ENCODE data around the gene CDH23.
"Not testable (repeated sequence)": the region's sequence is repeated elsewhere in the genome, so short reads cannot be mapped to it uniquely, and the experiment has no call there.

Gene CDH23

DNA sequence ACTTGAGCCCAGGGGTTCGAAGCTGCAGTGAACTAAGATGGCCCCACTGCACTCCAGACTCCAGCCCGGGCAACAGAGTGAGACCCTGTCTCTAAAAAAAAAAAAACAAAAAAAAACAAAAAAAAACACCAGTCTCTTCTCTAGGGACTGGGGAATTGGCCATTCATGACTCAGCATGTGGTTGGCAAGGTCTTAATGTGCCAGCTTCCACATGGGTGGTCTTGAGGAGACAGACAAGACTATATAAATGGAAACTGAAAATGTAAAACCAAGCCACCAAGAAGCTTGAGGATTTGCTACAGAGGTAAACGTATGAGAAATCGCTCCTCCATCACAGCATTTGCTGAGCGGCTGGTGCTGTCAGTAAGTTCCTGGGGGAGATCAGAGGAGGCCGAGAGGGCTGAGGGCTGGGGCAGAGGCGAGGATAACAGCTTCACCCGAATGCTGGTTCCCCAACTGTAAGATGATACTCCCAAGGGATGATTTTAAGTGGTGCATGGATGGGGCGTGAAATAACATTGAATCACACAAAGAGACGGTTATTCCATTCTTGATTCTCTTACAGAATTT lies 194.1 kb downstream of the CDH23 start:
- no peak for DNase-seq

DNA sequence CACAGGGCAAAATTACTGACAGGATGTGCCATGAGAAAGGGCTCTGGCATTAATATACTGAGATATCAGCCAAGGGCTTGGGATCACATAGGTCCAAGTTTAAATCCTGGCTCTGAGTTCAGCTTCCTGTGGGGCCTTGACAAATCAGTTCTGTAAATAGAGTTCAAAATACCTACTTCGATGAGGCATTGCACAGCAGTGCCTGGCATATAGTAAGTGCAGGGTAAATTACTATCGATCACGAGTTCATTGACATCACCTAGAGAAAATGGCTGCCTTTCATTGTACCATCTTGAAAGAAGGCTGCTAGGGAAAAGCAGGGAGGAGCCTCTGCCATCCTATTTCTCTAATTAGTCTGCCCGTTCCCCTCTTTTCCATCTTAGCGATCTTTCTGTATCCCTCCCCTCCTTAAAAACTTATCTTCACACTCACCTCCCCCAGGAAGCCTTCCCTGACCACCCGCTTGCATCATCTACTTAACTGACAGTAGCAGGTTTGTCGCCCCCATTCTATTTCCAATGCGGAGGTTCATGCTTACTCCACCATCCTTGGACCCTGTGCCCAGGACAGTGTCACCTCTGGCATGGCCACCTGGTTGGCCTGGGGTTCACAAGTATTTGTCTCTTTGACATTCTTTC lies 198.3 kb downstream of the CDH23 start:
- DNase-seq = no peak

DNA sequence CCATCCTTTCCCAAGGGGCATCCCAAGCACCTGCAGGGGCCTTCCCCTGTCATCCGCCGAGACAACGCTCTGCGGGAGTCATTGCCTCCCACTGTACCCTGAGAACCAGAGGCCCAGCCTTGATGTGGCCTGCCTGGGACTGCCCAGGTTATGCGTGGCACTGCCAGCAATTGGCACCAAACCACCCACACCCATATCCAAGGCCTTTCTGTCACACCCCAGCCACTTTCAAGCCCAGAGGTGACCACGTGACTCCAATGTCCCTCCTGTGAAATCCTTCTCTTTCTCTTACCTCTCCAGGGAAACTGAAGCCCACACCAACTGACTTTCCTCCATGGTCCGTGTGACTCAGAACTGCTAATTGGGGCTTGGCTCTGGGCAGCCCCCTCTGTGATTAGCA lies 198.9 kb downstream of the CDH23 start:
- DNase-seq = no peak

DNA sequence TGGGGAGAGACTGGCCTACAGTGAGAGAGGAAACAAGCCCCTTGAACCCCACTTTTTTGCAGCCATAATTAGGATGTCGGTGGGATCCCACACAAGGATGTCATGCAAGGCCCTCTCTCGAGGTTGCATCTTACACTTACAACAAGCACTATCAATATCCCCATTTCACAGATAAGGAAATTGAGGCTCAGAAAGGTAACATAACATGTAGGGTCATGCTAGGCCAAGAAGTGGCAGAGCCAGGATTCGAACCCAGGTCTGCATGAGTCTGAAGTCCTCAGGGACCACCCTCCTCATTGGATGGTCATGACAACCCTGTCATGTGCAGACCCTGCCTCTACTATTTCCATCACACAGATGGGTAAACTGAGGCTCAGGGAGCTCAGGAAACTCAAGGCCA lies 199.4 kb downstream of the CDH23 start:
- DNase-seq = no peak

DNA sequence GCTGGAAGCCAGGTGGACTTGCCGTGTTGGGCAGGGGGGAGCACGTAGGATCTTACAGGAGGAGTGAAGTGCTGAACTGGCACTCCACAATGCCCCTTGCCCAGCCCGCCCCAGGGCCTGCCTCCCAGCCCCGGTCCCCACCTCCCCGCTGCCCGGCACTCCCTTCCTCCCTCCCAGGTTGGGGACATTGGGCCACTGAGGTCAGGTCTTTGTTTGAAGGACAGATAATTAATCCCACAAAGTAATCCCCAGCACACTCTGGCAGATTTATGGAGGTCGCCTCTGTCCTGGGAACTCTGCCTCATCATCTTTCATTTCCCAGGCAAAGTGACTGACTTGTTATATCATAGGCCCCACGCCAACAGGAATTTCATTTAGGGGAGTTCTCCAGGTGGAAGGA lies 200.0 kb downstream of the CDH23 start:
- no peak for DNase-seq

DNA sequence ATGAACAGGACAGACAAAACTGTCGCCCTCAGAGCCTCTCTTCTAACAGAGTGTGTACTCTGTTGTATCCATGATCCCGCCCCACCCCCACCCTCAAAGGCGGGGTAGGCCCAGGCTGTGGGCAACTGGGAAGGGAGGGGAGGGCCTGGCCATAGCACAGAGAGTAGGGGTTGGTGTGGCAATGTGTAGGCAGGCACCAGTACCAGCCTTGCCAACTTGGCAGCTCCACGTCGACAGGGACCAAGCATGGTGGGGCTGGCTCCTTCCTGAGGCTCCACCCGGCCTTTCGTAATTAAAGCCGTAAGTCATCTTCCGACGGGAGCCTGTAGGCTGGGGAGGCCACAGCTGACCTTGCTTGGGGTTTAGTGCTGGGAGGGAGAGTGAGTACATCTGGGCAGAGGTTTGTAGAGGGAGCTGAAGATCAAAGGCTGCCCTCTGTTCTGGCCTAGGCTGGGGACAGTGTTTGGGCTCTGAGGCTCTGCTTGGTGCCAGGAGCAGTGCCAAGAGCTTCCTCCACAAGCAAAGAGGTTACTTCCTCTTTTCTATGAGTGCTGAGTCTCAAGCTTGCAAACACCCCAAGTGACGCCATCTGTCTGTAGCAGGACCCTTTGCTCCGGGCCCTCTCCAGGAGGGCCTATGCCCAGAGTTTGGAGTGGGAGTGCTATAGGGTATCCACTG lies 201.2 kb downstream of the CDH23 start:
- DNase-seq = no peak

DNA sequence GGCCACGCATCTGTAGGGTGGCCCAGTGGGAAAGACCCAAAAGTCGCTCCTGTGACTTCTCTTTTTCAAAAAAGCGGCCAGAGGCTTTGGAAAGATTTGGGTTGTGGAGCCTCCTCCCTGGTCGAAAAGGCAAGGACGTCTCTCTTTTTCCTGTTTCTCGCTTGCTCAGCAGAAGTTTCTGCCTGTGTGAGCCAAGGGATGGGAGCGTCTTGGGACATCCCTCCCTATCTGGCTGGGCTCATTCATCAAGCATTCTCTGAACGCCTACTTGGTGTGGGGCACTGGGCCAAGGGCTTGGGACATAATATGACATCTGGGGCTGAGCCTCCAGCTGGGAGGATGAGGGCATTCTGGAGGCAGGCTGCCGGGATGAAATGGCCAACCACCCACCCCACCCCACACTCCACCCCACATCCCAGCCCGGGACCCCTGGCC lies 201.9 kb downstream of the CDH23 start:
- peak; percentile 35 for DNase-seq

DNA sequence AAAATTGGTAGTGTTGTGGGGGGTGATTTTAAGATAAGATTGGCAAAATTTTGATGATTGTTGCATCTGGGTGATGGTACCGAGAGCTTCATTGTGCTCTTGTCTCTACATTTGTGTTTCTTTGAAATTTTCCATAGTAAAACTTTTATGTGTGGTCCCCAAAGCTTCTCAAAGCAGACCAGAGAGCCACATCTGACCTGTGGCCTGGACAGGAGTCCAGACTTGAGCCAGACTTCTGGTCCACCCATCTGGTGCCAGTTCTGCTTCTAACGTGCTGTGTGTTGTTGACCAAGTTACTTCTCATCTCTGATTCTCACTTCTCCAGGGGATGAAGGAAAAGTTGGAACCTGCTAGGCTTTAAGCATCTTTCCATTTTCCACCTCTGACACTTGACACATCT lies 202.8 kb downstream of the CDH23 start:
- no peak for DNase-seq

DNA sequence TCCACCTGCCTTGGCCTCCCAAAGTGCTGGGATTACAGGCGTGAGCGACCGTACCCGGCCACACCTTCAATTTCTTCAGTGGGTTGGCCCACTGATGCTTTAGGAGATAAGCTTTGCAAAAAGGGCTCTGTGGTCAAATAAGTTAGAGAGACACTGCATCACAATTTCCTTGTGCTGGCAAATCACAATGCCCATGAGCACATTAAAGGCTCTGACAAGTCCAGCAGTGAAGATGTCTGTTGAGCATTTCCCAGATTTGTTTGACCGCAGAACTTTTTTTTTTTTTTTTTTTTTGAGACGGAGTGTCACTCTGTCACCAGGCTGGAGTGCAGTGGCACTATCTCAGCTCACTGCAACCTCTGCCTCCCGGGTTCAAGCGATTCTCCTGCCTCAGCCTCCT lies 203.5 kb downstream of the CDH23 start:
- DNase-seq = not testable (repeated sequence)

DNA sequence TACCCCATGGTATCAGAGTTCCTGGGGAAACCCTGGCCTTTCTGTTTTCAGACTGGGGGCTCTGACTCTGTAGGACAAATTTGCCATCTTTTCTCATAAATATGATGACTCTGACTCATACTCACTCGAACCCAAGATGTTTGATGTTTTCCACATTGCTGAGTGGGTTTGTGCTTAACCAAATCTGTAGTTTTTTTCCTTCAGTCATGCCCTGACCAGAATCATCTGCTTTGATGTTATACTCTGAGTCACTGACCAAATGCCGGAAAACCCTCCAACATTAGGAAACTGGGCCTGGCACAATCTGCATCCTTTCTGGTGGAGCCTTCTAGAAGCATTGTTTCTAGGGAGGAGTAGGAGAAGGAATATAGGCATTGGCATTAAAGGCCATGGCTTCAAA lies 204.1 kb downstream of the CDH23 start:
- DNase-seq = peak; percentile 81

DNA sequence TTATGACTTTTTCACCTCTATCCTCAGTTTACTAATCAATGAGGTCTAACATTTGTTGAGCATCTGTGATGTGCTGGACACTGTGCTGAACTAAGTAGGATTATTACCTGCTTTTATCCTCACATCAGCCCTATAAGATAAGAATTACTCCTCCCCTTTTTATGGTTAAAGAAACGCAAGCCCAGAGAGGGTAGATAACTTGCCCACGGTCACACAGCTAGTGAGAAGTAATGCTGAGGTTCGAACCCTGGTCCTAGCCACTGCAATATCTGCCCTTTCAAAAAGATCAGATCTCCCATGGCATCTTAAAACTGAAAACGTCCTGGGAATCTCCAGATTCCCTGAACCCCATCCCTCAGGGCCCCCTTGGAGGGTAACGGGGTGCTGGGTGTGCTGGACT lies 204.6 kb downstream of the CDH23 start:
- DNase-seq = no peak

DNA sequence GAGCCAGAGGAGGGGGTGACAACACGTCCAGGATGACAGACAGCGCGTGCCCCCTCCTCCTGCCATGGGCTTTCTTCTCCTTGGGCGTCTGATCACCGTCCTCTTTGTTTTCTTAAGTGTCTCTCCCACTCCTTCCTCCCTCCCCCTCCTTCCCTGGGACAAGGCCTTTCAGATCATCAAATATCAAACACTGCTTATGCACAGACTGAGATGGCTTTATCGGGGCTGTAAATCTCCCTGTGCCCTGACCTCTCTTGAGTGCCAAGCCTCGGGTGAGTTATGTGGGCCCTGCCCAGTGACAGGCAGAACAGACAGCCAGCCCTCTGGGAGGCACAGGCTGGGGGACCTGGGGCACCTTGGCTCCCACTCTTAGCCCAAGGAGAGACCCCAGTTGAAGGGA lies 206.4 kb downstream of the CDH23 start:
- no peak for DNase-seq

DNA sequence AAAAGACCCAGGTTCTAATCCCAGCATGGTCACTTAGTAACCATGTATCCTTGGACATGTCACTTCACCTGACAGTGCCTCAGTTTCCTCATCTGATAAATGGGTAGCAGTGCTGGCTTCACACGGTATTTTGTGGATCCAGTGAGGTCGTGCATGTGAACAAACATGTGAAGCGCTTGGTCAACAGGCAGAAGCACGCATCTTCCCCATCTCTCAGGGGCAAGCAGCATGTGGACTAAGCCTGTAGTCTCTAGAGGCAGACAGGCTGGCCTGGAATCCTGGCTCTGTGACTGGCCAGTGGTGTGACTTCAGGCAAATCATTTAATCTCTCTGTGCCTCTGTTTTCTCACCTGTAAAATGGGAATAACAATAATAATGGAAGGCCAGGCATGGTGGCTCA lies 207.0 kb downstream of the CDH23 start:
- no peak for DNase-seq

DNA sequence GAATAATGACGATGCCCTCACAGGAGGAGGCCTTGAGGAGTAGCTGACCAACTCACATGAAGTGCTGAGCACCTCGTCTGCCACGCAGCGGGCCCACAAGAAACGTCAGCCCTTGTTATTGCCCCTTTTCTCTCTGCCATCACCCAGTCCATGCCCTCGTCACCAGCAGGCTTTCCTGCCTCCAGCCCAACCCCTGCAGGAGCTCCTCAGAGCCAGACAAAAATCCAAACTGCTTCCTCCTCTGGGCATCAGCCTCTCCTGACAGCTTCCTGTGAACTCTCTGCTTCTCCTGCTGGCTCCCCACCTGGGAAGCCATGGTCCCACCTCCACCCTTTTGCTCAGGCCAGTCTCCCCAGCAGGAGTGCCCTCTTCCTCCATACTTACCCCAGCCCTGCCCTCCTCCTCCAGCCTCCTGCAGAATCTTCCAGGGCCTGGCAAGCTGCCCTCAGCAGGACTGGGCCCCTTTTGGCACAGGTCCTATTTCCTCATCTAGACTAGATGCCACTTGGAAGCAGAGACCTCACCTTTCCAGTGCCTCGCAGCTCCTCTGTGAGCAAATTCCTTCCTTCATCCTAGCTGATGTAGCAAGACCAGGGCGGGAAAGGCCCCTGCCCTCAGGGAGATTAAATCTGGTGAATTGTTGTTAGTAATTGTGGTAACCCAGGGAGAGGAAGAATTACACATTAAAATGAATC lies 207.8 kb downstream of the CDH23 start:
- no peak for DNase-seq

DNA sequence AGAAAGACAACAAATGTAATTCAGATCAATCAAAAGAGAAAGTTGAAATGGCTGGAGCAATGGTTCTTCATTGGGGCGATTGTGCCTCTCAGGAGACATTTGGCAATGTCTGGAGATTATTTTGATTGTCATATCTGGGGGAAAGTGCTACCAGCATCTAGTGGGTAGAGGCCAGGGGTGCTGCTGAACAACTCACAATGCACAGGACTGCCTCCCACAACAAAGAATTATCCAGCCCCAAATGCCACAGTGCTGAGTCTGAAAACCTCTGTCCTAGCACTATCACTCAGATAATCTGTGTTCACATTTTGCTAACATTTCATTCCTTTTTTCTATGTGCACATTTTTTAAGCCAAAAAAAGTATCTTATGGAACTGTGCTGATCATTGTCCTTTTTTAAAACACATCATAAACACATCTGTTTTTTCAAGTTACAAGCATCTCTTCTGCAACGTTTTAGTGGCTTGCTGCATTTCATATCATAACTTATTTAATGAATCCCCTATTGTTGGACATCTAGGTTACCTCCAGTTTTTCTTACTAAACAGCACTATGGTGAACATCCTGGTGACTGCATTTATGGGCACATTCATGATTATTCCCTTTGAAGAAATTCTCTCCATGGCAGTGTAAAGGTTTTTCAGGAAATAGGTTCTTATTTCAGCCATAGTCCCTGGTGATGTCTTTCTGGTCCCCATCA lies 208.7 kb downstream of the CDH23 start:
- no peak for DNase-seq

DNA sequence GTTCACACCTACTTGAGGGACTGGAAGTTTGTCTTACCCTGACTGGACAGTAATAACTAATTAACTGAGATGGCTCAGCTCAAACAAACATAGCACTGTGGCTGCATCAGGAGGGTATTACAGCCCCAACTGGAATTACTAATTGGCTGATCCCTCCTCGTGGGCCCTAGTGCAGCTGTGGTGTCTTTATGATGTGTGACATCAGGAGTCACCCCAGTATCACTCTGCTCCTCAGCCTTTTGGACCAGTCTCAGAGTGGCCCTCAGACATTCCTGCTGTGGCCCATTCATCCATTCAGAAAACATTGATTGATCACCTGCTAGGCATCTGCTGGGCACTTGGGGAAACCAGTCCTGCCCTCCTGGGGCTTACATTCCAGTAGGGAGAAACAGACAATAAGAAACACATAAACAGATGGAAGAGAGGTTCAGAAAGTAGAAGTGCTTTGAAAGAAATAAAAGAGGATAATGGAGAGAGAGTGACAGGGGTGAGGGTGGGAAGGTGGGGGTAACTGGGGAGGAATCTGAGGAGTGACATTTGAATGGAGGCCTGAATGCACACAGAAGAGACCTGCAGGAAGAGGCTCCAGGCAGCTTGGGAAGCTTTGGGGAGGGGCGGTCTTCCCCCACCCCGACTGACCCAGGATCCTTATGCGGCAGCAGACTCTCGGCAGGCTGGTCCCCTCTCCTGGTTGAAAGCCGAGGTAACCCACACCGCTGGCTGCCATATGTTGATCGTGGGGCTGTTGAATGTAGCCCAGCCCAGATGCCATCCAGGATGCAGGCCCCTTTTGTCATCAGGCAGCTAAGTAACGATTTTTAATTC lies 209.7 kb downstream of the CDH23 start:
- DNase-seq = no peak

DNA sequence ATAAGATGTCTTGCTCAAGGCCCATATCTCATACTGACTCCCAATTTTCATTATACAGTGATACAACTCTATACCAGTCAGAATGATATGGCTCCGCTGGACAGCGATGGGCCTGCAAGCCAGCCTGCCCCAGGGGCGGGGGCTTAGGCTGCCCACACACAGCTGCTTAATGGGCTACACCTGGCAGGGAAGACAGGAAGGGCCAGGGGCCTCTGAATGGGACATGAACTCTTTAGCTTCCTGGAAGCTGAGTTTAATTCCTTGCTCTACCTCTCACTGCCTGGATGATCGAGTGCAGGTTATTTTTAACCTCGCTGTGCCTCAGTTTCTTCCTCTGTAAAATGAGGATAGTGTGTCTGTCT lies 210.3 kb downstream of the CDH23 start:
- DNase-seq = no peak

DNA sequence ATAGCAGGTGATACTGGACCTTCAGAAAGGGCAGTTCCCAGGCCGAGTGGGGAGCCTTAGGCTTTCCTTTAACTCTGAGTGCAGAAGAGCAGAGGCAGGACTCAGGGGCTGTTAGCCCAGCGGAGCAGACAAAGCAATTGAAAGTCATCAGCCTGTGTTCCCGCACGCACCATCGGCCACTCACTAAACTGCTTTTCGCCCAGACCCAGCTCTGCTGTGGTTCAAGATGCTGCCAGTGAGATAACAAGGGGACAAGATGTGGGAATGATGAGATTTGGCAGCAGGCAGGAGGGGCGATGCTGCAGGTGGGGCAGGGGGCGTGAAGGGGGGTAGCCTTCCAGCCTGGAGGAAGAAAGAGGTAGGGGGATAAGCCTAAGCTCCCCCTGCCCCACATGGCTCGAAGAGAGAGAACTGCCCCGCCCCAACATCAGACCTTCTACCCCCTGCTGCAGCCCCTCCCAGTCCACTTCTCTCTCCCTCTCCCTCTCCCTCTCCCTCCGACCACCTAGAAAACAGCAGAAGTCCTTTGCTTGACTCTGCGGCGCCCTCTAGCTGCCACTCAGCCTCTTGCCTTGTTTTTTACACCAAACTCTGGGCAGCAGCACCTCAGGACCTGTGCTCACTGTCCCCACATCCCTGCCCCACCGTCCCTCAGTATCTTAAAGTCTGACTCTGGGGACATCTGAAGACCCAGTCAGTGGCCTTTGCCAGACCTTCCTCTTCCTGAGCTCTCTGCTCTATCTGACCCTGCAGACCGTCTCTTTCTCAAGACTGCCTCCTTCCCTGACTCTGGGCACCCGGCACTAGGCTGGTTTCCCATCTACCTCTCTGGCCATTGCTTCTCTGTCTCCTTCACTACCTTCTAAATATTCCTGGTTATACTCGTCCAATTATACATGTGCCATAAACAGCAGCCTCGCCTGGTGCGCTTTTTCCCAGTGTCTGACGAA lies 212.4 kb downstream of the CDH23 start:
- DNase-seq = peak; percentile 56

DNA sequence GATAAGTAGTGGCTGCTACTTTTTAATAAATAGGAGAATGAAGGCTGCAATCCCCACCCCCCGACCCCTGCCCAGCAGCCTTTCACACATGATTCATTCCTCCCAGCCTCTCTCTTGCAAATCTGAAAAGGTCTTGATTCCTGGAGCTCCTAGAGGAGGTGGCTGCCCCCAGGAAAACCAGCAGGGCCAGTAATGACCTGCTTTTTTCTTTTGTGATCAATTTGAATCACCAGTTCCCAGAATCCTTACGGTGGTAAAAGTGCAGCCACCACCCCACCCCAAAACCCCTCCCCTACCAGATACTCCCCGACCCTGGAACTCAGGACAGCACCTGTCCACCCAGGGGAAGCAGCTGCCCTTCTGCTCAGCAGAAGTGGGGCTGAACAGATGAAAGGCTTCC lies 213.9 kb downstream of the CDH23 start:
- DNase-seq = no peak

DNA sequence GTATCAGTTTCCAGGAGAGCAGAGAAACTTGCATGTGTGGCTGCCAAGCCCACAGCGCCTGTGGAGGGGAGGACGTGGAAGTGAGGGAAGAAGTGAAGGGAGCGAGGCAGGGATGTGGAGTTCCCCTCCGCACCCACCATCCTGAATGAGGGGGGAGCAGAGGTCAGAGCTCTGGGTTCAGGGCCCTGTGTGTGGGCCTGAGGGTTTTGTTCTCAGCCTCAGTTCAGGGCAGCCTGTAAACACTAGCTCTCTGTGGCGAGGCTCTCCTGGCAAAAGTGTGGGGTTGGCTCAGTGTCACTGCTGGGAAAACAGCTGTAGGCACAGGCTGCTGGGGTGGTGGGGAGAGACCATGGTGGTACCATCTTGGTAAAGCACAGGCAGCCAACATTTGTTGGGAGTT lies 214.4 kb downstream of the CDH23 start:
- no peak for DNase-seq

DNA sequence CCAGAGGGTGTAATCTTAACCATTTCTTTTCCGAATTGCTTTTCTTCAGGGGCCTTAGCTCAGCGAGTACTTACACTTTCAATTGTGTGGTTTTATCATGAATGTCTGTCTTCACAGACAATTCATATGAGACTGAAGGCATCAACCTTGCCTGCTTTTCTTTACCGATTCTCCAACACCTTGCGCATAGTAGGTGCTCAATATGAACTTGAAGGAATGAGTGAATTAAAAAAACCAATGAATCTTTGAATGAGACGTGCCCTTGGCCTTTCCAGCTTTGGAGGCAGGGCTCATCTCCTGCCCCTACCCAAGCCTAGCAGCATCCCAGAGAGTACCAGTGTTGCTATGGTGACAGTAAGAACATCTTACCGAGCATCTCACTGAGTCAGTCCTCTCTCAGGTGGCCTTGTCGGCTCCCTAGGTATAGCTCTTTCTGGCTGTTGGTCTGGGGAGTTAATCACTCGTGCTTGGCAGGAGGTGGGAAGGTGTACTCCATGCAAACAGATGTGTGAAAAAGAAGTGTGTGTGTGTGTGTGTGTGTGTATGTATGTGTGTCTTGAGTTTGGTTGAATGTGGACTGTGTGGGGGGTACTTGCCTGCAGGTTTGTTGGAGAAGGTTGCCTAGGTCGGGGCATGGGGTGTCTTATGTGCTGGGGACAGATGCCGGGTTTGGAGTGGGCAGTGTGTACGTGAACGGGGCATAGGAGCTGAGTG lies 215.1 kb downstream of the CDH23 start:
- no peak for DNase-seq
